Measurements from ENCODE around the gene FILIP1L.

- TF ChIP-seq TAF1 (IDR thresholded peaks at IDR 0.05; ENCODE audit: borderline replicate concordance, insufficient read depth, low read length) (no peak), POLR2AphosphoS5 (IDR thresholded peaks at IDR 0.05; ENCODE audit: low read depth, low read length) (no peak), SIN3A (IDR thresholded peaks at IDR 0.05; ENCODE audit: borderline replicate concordance, insufficient read depth, low read length) (no peak), REST (IDR thresholded peaks at IDR 0.05; ENCODE audit: insufficient read depth in 1 of 2, low read depth in 2 of 2, low read length in 2 of 2) (no peak)
Observed at GRCh38 chr3:99859825-99860224, 254.5 kb downstream of the FILIP1L start.
